H9 (cell line): ENCODE measurements around the gene MORF4L1. TPM values are rescaled to one million over a fixed set of nuclear protein-coding genes. Genes with fewer than 3 reads are reported as not detected.

Experiments used
- DNase-seq: peaks from one replicate; pipeline ENCODE4 v3.0.0-alpha.2; 2017
- H2AFZ ChIP-seq: one replicate; pipeline ENCODE4 v1.6.1; 2013; ENCODE audit warnings: mild to moderate bottlenecking, low read length, control low read depth, moderate library complexity
- H2AK5ac ChIP-seq: 2 replicates; pipeline ENCODE4 v1.6.1; 2013; ENCODE audit warnings: low read length, control low read depth, mixed read lengths; ENCODE audit not compliant: insufficient read length
- H2BK120ac ChIP-seq: one replicate; pipeline ENCODE4 v1.6.1; 2013; ENCODE audit warnings: low read depth, mild to moderate bottlenecking, low read length, control low read depth, inconsistent platforms; ENCODE audit not compliant: poor library complexity, severe bottlenecking
- H2BK12ac ChIP-seq: 2 replicates; pipeline ENCODE4 v1.6.1; 2013; ENCODE audit warnings: low read length, control low read depth, mixed read lengths, low read depth; ENCODE audit not compliant: insufficient read length
- H2BK15ac ChIP-seq: 2 replicates; pipeline ENCODE4 v1.6.1; 2013; ENCODE audit warnings: low read depth, low read length, control low read depth
- H2BK20ac ChIP-seq: one replicate; pipeline ENCODE4 v1.6.1; 2013; ENCODE audit warnings: low read depth, mild to moderate bottlenecking, low read length, control low read depth, inconsistent platforms; ENCODE audit not compliant: poor library complexity, severe bottlenecking
- H2BK5ac ChIP-seq: 2 replicates; pipeline ENCODE4 v1.6.1; 2013; ENCODE audit warnings: low read length, control low read depth, mixed read lengths; ENCODE audit not compliant: insufficient read length
- H3K14ac ChIP-seq: 2 replicates; pipeline ENCODE4 v1.6.1; 2013; ENCODE audit warnings: low read length, control low read depth; ENCODE audit not compliant: insufficient read depth
- H3K18ac ChIP-seq: 2 replicates; pipeline ENCODE4 v1.6.1; 2013; ENCODE audit warnings: low read depth, mild to moderate bottlenecking, mixed read lengths, low read length, control low read depth; ENCODE audit not compliant: insufficient read length
- H3K23ac ChIP-seq: 2 replicates; pipeline ENCODE4 v1.6.1; 2013; ENCODE audit warnings: low read length, control low read depth, mixed read lengths, low read depth; ENCODE audit not compliant: insufficient read length
- H3K23me2 ChIP-seq: 2 replicates; pipeline ENCODE4 v1.6.1; 2013; ENCODE audit warnings: low read depth, mild to moderate bottlenecking, mixed read lengths, low read length, control low read depth; ENCODE audit not compliant: insufficient read length, poor library complexity, severe bottlenecking
- H3K27ac ChIP-seq: 2 replicates; pipeline ENCODE4 v1.5.1; 2013; ENCODE audit warnings: low read length, control low read depth, mixed read lengths, low read depth; ENCODE audit not compliant: insufficient read length
- H3K27me3 ChIP-seq: 2 replicates; pipeline ENCODE4 v1.6.1; 2013; ENCODE audit warnings: low read length, control low read depth, inconsistent platforms; ENCODE audit not compliant: insufficient read depth
- H3K4ac ChIP-seq: 2 replicates; pipeline ENCODE4 v1.6.1; 2013; ENCODE audit warnings: low read depth, mild to moderate bottlenecking, control low read depth, inconsistent platforms, low read length, moderate library complexity
- H3K4me1 ChIP-seq: 2 replicates; pipeline ENCODE4 v1.6.1; 2013; ENCODE audit warnings: low read length, control low read depth, inconsistent platforms; ENCODE audit not compliant: insufficient read depth
- H3K4me2 ChIP-seq: 2 replicates; pipeline ENCODE4 v1.6.1; 2013; ENCODE audit warnings: low read length, control low read depth, mixed read lengths; ENCODE audit not compliant: insufficient read length, insufficient read depth
- H3K56ac ChIP-seq: 2 replicates; pipeline ENCODE4 v1.6.1; 2013; ENCODE audit warnings: low read depth, mild to moderate bottlenecking, mixed read lengths, low read length, control low read depth; ENCODE audit not compliant: insufficient read length
- H3K79me1 ChIP-seq: 2 replicates; pipeline ENCODE4 v1.6.1; 2013; ENCODE audit warnings: low read depth, mild to moderate bottlenecking, moderate library complexity, low read length, control low read depth, inconsistent platforms; ENCODE audit not compliant: insufficient read depth, poor library complexity, severe bottlenecking
- H3K79me2 ChIP-seq: 2 replicates; pipeline ENCODE4 v1.6.1; 2013; ENCODE audit warnings: low read length, control low read depth, inconsistent platforms; ENCODE audit not compliant: insufficient read depth
- H3K9ac ChIP-seq: 2 replicates; pipeline ENCODE4 v1.6.1; 2013; ENCODE audit warnings: low read length, control low read depth, mixed read lengths; ENCODE audit not compliant: insufficient read length; ENCODE audit errors: extremely low read depth
- H3K9me3 ChIP-seq: one replicate; pipeline ENCODE4 v1.6.1; 2013; ENCODE audit warnings: low read depth, low read length, inconsistent platforms; ENCODE audit not compliant: control insufficient read depth
- H3T11ph ChIP-seq: one replicate; pipeline ENCODE4 v1.6.1; 2013; ENCODE audit warnings: mild to moderate bottlenecking, low read length, control low read depth, inconsistent platforms
- H4K20me1 ChIP-seq: one replicate; pipeline ENCODE4 v1.6.1; 2013; ENCODE audit not compliant: control insufficient read depth, insufficient read length, insufficient read depth
- H4K5ac ChIP-seq: 2 replicates; pipeline ENCODE4 v1.6.1; 2013; ENCODE audit warnings: low read depth, mild to moderate bottlenecking, mixed read lengths, low read length, control low read depth; ENCODE audit not compliant: insufficient read length
- H4K8ac ChIP-seq: replicated peaks from 2 replicates; pipeline ENCODE4 v1.6.1; 2013; ENCODE audit warnings: low read length, control low read depth, mixed read lengths, low read depth; ENCODE audit not compliant: insufficient read length
- H4K91ac ChIP-seq: 2 replicates; pipeline ENCODE4 v1.6.1; 2013; ENCODE audit warnings: low read depth, mild to moderate bottlenecking, moderate library complexity, mixed read lengths, low read length, control low read depth; ENCODE audit not compliant: insufficient read length
- H3K27ac Mint-ChIP-seq, 3 experiments: 2 replicates in 2 of 3; 3 replicates in 1 of 3; pipeline ENCODE4 v1.8.0; 2020 to 2021; ENCODE audit warnings: mixed read lengths in 3 of 3, mild to moderate bottlenecking in 1 of 3, moderate library complexity in 1 of 3
- H3K27me3 Mint-ChIP-seq: 2 replicates; pipeline ENCODE4 v1.8.0; 2021; ENCODE audit warnings: low read depth, mild to moderate bottlenecking, moderate library complexity, mixed read lengths
- H3K36me3 Mint-ChIP-seq, 3 experiments: 2 replicates in 2 of 3; 3 replicates in 1 of 3; pipeline ENCODE4 v1.8.0; 2020 to 2021; ENCODE audit warnings: low read depth in 3 of 3, mixed read lengths in 3 of 3; ENCODE audit not compliant: insufficient read depth in 1 of 3
- H3K4me1 Mint-ChIP-seq, 2 experiments: 2 replicates each; pipeline ENCODE4 v1.8.0; 2020; ENCODE audit warnings: mixed read lengths in 2 of 2
- H3K4me3 Mint-ChIP-seq, 2 experiments: 2 replicates in 1 of 2; 3 replicates in 1 of 2; pipeline ENCODE4 v1.8.0; 2020 to 2021; ENCODE audit warnings: mild to moderate bottlenecking in 2 of 2, mixed read lengths in 2 of 2, moderate library complexity in 1 of 2
- H3K9me3 Mint-ChIP-seq, 2 experiments: 2 replicates in 1 of 2; 3 replicates in 1 of 2; pipeline ENCODE4 v1.8.0; 2020; ENCODE audit warnings: mild to moderate bottlenecking in 2 of 2, mixed read lengths in 2 of 2, moderate library complexity in 1 of 2
- WGBS: extraction: QIAGEN DNeasy Blood & Tissue Kit; methylation state at CpG from one replicate; pipeline ENCODE4 v1.1.7; 2013; ENCODE audit warnings: missing lambda C conversion rate, low lambda C conversion rate, mixed read lengths; ENCODE audit not compliant: insufficient read length; ENCODE audit errors: extremely low coverage; 5-methylcytosine and 5-hydroxymethylcytosine counted together
- total RNA-seq: library from RNA; stranded (reverse); gene quantifications from 2 replicates; pipeline ENCODE4 v1.2.1, GENCODE V29; 2021
- TF ChIP-seq, protein P1 (sequence below): fragments of 200-600 bp; sonication (generic); conservative IDR thresholded peaks from 3 replicates; pipeline ENCODE4 v1.8.0; 2021; ENCODE audit warnings: antibody characterized with exemption, mild to moderate bottlenecking

MORF4L1 gene
- total RNA-seq, 1 experiment from 2014 or later, result 544 TPM

DNA sequence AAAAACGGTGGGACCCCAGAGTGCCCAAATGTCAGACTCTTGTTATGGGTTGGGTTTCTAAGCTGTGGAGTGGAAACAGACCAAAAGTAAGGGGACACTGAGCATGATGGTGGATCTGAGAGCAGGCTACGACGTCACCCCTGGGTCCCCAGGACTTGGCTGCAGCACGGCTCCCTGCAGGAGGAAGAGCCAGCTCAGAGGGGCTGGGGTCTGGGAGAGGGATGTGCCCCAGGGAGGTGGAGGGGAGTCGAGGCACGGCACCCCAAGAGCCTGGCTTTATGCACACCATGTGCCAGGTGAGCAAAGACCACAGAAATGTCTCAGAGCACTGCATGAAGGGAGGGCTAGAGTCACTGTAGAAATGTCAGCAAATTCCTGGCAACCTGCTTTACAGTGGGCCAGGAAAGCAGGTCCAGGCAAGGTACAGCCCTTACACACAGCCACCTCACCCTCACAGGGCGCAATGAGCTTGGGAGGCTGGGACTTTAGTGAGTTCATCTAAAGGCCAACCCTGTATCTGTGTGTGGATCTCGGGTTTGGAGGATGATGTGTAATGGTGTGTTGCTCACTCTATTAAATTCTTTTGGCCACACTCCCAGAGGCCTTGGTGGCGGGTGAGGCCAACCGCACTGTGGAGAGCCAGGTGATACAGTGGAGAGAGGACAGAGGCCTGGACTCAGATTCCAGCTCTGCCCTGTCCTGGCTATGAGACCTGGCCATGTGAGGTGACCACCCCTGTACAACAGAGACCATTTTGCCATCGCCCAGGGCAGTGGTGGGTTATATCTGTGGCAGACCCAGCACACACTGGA lies 58.1 kb downstream of the MORF4L1 start:
- no peak overlapping the region for H2BK15ac ChIP-seq
- H3K79me2 ChIP-seq, result no peaks in the 10 kb centered on the region
- H3K27ac ChIP-seq, result no peak overlapping the region
- no peak overlapping the region for H3T11ph ChIP-seq
- DNase-seq, result no peak
- H3K36me3 Mint-ChIP-seq, result peaks cover 0 to 3% (median 0%) of the 10 kb centered on the region in 3 experiments; a peak in 4 of 7 replicates
- H2AFZ ChIP-seq, result no peak overlapping the region
- H2AK5ac ChIP-seq, result no peak overlapping the region
- H3K4ac ChIP-seq, result no peak overlapping the region
- no peak overlapping the region for H2BK20ac ChIP-seq
- H4K20me1 ChIP-seq, result no peaks in the 10 kb centered on the region
- H2BK5ac ChIP-seq, result no peak overlapping the region
- peaks cover 4% of the 10 kb centered on the region in 2 experiments; a peak in 2 of 4 replicates for H3K4me1 Mint-ChIP-seq
- no peak overlapping the region; the same call in 1 of the 2 replicates for H3K14ac ChIP-seq
- H3K23ac ChIP-seq, result no peak overlapping the region
- no peak overlapping the region for H4K5ac ChIP-seq
- no peak overlapping the region for H2BK120ac ChIP-seq
- no peaks in the 10 kb centered on the region for H3K9me3 ChIP-seq
- no peaks in the 10 kb centered on the region for H3K23me2 ChIP-seq
- no peak overlapping the region for H4K91ac ChIP-seq
- H3K4me3 Mint-ChIP-seq, result no peak overlapping the region
- no peak overlapping the region for H3K9ac ChIP-seq
- no peak overlapping the region for H3K56ac ChIP-seq
- peak overlapping the region in 1 of 3 experiments; percentile 72; a peak in 1 of 7 replicates for H3K27ac Mint-ChIP-seq
- H3K9me3 Mint-ChIP-seq, result no peaks in the 10 kb centered on the region; a peak in 1 of 5 replicates
- no peak overlapping the region for H4K8ac ChIP-seq
- no peak overlapping the region for H2BK12ac ChIP-seq
- no peaks in the 10 kb centered on the region for H3K27me3 ChIP-seq
- no peaks in the 10 kb centered on the region for H3K4me1 ChIP-seq
- TF ChIP-seq, protein P1, sequence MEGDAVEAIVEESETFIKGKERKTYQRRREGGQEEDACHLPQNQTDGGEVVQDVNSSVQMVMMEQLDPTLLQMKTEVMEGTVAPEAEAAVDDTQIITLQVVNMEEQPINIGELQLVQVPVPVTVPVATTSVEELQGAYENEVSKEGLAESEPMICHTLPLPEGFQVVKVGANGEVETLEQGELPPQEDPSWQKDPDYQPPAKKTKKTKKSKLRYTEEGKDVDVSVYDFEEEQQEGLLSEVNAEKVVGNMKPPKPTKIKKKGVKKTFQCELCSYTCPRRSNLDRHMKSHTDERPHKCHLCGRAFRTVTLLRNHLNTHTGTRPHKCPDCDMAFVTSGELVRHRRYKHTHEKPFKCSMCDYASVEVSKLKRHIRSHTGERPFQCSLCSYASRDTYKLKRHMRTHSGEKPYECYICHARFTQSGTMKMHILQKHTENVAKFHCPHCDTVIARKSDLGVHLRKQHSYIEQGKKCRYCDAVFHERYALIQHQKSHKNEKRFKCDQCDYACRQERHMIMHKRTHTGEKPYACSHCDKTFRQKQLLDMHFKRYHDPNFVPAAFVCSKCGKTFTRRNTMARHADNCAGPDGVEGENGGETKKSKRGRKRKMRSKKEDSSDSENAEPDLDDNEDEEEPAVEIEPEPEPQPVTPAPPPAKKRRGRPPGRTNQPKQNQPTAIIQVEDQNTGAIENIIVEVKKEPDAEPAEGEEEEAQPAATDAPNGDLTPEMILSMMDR, result no peak
- H3K27me3 Mint-ChIP-seq, result peaks cover 7% of the 10 kb centered on the region
- WGBS, result no CpG with 5 or more reads among the region's 11 CpGs
- H3K18ac ChIP-seq, result no peak overlapping the region
- no peak overlapping the region for H3K4me2 ChIP-seq
- no peaks in the 10 kb centered on the region for H3K79me1 ChIP-seq
